Neutrophil (primary cell): ENCODE data around the gene KANK2.

ENCODE experiments used
- H3K27ac ChIP-seq: fragments of 200-600 bp; sonication (generic); 2 replicates; pipeline ENCODE4 v1.5.1; 2016; ENCODE audit warnings: mild to moderate bottlenecking, moderate library complexity
- H3K27me3 ChIP-seq: fragments of 200-600 bp; sonication (generic); 2 replicates; pipeline ENCODE4 v1.6.0; 2016; ENCODE audit warnings: mild to moderate bottlenecking
- H3K36me3 ChIP-seq: fragments of 200-600 bp; sonication (generic); 2 replicates; pipeline ENCODE4 v1.5.1; 2017
- H3K4me1 ChIP-seq, 2 experiments: fragments of 200-600 bp in 1 of 2; sonication (generic) in 1 of 2; 1 replicate in 1 of 2; 2 replicates in 1 of 2; pipeline versions ENCODE4 v1.5.1 to v1.6.1; 2013 to 2016; ENCODE audit warnings: low read depth in 1 of 2, low read length in 1 of 2, mild to moderate bottlenecking in 1 of 2, moderate library complexity in 1 of 2; ENCODE audit not compliant: control insufficient read depth in 1 of 2, insufficient read depth in 1 of 2
- H3K4me3 ChIP-seq, 2 experiments: fragments of 200-600 bp in 1 of 2; sonication (generic) in 1 of 2; 1 replicate in 1 of 2; 2 replicates in 1 of 2; pipeline ENCODE4 v1.5.1; 2013 to 2016; ENCODE audit warnings: low read depth in 1 of 2, low read length in 1 of 2, mild to moderate bottlenecking in 1 of 2, moderate library complexity in 1 of 2
- H3K9me3 ChIP-seq: fragments of 200-600 bp; sonication (generic); 2 replicates; pipeline ENCODE4 v1.5.1; 2016
- CTCF ChIP-seq: fragments of 200-600 bp; sonication (generic); IDR thresholded peaks from 2 replicates; pipeline ENCODE4 v1.5.1; 2016; ENCODE audit warnings: antibody characterized with exemption

The KANK2 gene

GRCh38 chr19:11115895-11116446 is 81.4 kb downstream of the KANK2 start:
- Histone ChIP-seq H3K4me1 (no peaks in the 10 kb centered on the region), H3K27ac (no peak overlapping the region), H3K9me3 (no peaks in the 10 kb centered on the region), H3K27me3 (no peaks in the 10 kb centered on the region), H3K4me3 (no peak overlapping the region), H3K36me3 (no peaks in the 10 kb centered on the region)
- TF ChIP-seq CTCF, result no peak

GRCh38 chr19:11115042-11115441 is 82.3 kb downstream of the KANK2 start:
- H3K4me3 ChIP-seq, result no peak overlapping the region
- no peaks in the 10 kb centered on the region for H3K36me3 ChIP-seq
- no peaks in the 10 kb centered on the region for H3K9me3 ChIP-seq
- H3K4me1 ChIP-seq, result no peaks in the 10 kb centered on the region
- no peaks in the 10 kb centered on the region for H3K27me3 ChIP-seq
- TF ChIP-seq CTCF, result no peak
- H3K27ac ChIP-seq, result no peak overlapping the region
